KMS-11 (cell line): ENCODE measurements around the gene DSE.

Experiments
- H2AFZ ChIP-seq: fragments of 200-600 bp; sonication (generic); 2 replicates; pipeline ENCODE4 v1.6.1; 2016; ENCODE audit warnings: antibody characterized with exemption, mixed run types, low read depth
- H3K27ac ChIP-seq: fragments of 200-600 bp; sonication (generic); 2 replicates; pipeline ENCODE4 v1.6.1; 2016; ENCODE audit warnings: mild to moderate bottlenecking, mixed run types
- H3K27me3 ChIP-seq: fragments of 200-600 bp; sonication (generic); 2 replicates; pipeline ENCODE4 v1.6.1; 2017; ENCODE audit warnings: mild to moderate bottlenecking, low read depth, mixed run types, moderate library complexity; ENCODE audit not compliant: insufficient read depth
- H3K36me3 ChIP-seq: fragments of 200-600 bp; sonication (generic); 2 replicates; pipeline ENCODE4 v1.6.1; 2017; ENCODE audit warnings: mild to moderate bottlenecking, mixed run types; ENCODE audit not compliant: insufficient read depth
- H3K4me1 ChIP-seq: fragments of 200-600 bp; sonication (generic); 2 replicates; pipeline ENCODE4 v1.6.1; 2016; ENCODE audit warnings: mild to moderate bottlenecking, low read depth, mixed run types; ENCODE audit not compliant: poor library complexity, severe bottlenecking
- H3K4me2 ChIP-seq: fragments of 200-600 bp; sonication (generic); 2 replicates; pipeline ENCODE4 v1.7.0; 2016; ENCODE audit warnings: mild to moderate bottlenecking, mixed run types
- H3K4me3 ChIP-seq: fragments of 200-600 bp; sonication (generic); IDR thresholded peaks from 2 replicates; pipeline ENCODE4 v1.6.1; 2017; ENCODE audit warnings: low read depth, low read length, mixed read lengths; ENCODE audit not compliant: insufficient read depth
- H3K79me2 ChIP-seq: fragments of 200-600 bp; sonication (generic); 2 replicates; pipeline ENCODE4 v1.6.1; 2016; ENCODE audit warnings: low read depth, mixed run types; ENCODE audit not compliant: insufficient read depth
- H3K9ac ChIP-seq: fragments of 200-600 bp; sonication (generic); 2 replicates; pipeline ENCODE4 v1.6.1; 2016; ENCODE audit warnings: mild to moderate bottlenecking, mixed run types
- H4K20me1 ChIP-seq: fragments of 200-600 bp; sonication (generic); 2 replicates; pipeline ENCODE4 v1.6.1; 2016; ENCODE audit warnings: mild to moderate bottlenecking, mixed run types; ENCODE audit not compliant: insufficient read depth
- CTCF ChIP-seq: fragments of 200-600 bp; sonication (generic); conservative IDR thresholded peaks from 2 replicates; pipeline ENCODE4 v1.6.1; 2017; ENCODE audit warnings: low read depth, mild to moderate bottlenecking, antibody characterized with exemption, low read length, moderate library complexity, mixed read lengths

The DSE gene

GRCh38 chr6:116451916-116452315 is 81.2 kb downstream of the DSE start:
- Histone ChIP-seq H3K79me2 (no peaks in the 10 kb centered on the region), H2AFZ (no peak overlapping the region), H3K27me3 (no peaks in the 10 kb centered on the region), H3K4me3 (no peak overlapping the region), H3K36me3 (no peaks in the 10 kb centered on the region), H3K9ac (no peak overlapping the region), H4K20me1 (no peaks in the 10 kb centered on the region), H3K27ac (no peak overlapping the region), H3K4me1 (peaks cover 16% of the 10 kb centered on the region), H3K4me2 (no peak overlapping the region)
- TF ChIP-seq CTCF, result no peak

- no peak for TF ChIP-seq CTCF
Measured at GRCh38 chr6:116452531-116452930, 81.8 kb downstream of the DSE start.

GRCh38 chr6:116456106-116456505 is 85.4 kb downstream of the DSE start:
- H3K4me3 ChIP-seq, result no peak overlapping the region
- no peak overlapping the region for H3K9ac ChIP-seq
- H3K27me3 ChIP-seq, result no peaks in the 10 kb centered on the region
- H3K36me3 ChIP-seq, result no peaks in the 10 kb centered on the region
- H3K4me1 ChIP-seq, result peaks cover 1% of the 10 kb centered on the region
- H2AFZ ChIP-seq, result no peak overlapping the region
- no peak overlapping the region for H3K27ac ChIP-seq
- no peak for TF ChIP-seq CTCF
- no peaks in the 10 kb centered on the region for H3K79me2 ChIP-seq
- no peak overlapping the region for H3K4me2 ChIP-seq
- H4K20me1 ChIP-seq, result no peaks in the 10 kb centered on the region

More at GRCh38 chr6:116452531-116452930, 81.8 kb downstream of the DSE start:
- peaks cover 10% of the 10 kb centered on the region for H3K4me1 ChIP-seq
- H3K79me2 ChIP-seq, result no peaks in the 10 kb centered on the region
- H3K4me2 ChIP-seq, result no peak overlapping the region
- no peak overlapping the region for H3K9ac ChIP-seq
- H3K4me3 ChIP-seq, result no peak overlapping the region
- H3K27ac ChIP-seq, result no peak overlapping the region
- no peaks in the 10 kb centered on the region for H4K20me1 ChIP-seq
- H2AFZ ChIP-seq, result no peak overlapping the region
- H3K36me3 ChIP-seq, result no peaks in the 10 kb centered on the region
- H3K27me3 ChIP-seq, result no peaks in the 10 kb centered on the region

- Histone ChIP-seq H2AFZ (no peak overlapping the region), H3K36me3 (no peaks in the 10 kb centered on the region), H3K9ac (no peak overlapping the region), H3K4me2 (no peak overlapping the region), H3K4me3 (no peak overlapping the region), H4K20me1 (no peaks in the 10 kb centered on the region), H3K79me2 (no peaks in the 10 kb centered on the region), H3K4me1 (no peaks in the 10 kb centered on the region), H3K27ac (no peak overlapping the region), H3K27me3 (no peaks in the 10 kb centered on the region)
- no peak for TF ChIP-seq CTCF
Measured at GRCh38 chr6:116456927-116457326, 86.2 kb downstream of the DSE start.
